Measurements from ENCODE around the gene TAF4B. TPM values are rescaled to one million over a fixed set of nuclear protein-coding genes. Genes with fewer than 3 reads are reported as not detected.

The TAF4B gene
- total and polyA plus RNA-seq, 4 donors, result 0.63 to 4.2 (median 2.3) TPM

DNA sequence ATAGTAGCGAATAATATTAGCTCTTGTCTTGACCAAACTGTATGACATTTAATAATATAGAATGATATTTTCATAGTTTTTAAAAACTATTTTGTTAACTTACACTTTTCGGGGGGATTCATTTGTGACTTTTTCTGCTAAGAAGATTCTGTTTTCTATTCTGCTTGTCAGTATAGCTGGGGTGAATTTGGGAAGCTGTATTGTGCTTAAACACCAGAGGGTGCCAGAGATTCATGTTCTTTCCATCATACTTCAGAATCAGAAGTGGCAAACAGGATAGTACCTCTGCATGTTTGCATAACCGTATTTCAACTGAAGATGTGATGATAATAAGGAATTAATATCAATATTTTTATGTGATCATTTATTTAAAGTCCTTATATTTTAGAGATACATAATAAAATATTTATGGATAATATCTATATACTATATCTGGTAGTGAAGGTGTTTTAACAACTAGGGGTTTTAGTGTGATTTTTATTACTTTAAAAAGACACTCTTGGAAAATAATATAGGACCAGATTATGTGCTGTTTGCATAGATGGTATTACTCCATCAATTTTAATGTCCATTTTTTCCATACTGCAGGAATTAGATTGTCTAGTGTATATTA lies 81.0 kb downstream of the TAF4B start:
- 44 to 47% methylated on average over 3 of the region's 3 CpGs for WGBS, 2 donors
- ATAC-seq (ENCODE audit: low FRiP score) (no peak), DNase-seq (no peak)
- Histone ChIP-seq H3K4me1 (ENCODE audit: control insufficient read depth in 1 of 2, insufficient read depth in 2 of 2, low read length in 2 of 2) (no peaks in the 10 kb centered on the region), H3K27ac (ENCODE audit: low read depth in 1 of 2, low read length in 2 of 2) (no peak overlapping the region), H3K9me3 (ENCODE audit: control insufficient read depth, low read length) (no peaks in the 10 kb centered on the region), H3K36me3 (ENCODE audit: control insufficient read depth in 1 of 2, insufficient read depth in 2 of 2, low read length in 1 of 2) (no peaks in the 10 kb centered on the region), H3K4me3 (ENCODE audit: low read length in 2 of 2) (no peak overlapping the region), H3K27me3 (ENCODE audit: control insufficient read depth in 1 of 2, insufficient read depth in 2 of 2, low read length in 1 of 2) (no peaks in the 10 kb centered on the region)
- intact Hi-C loops (cut with DNase I), result loop anchor here in 1 of 2 donors (10.0 kb wide), 2 partner anchors 238 to 348 kb away; partner anchors contain the start of gene KCTD1

- no peak overlapping the region for H3K4me3 ChIP-seq (ENCODE audit: low read length in 2 of 2)
- DNase-seq (no peak), ATAC-seq (ENCODE audit: low FRiP score) (no peak)
- no peaks in the 10 kb centered on the region for H3K27me3 ChIP-seq (ENCODE audit: control insufficient read depth in 1 of 2, insufficient read depth in 2 of 2, low read length in 1 of 2)
- H3K4me1 ChIP-seq (ENCODE audit: control insufficient read depth in 1 of 2, insufficient read depth in 2 of 2, low read length in 2 of 2), result no peaks in the 10 kb centered on the region
- 10 to 12% methylated on average over 1 of the region's 1 CpG for WGBS, 2 donors
- H3K36me3 ChIP-seq (ENCODE audit: control insufficient read depth in 1 of 2, insufficient read depth in 2 of 2, low read length in 1 of 2), result no peaks in the 10 kb centered on the region
- no peak overlapping the region for H3K27ac ChIP-seq (ENCODE audit: low read depth in 1 of 2, low read length in 2 of 2)
- intact Hi-C loops (cut with DNase I), result loop anchor here in 1 of 2 donors (10.0 kb wide), 2 partner anchors 236 to 346 kb away; partner anchors contain the start of gene KCTD1
- H3K9me3 ChIP-seq (ENCODE audit: control insufficient read depth, low read length), result no peaks in the 10 kb centered on the region
Measured at GRCh38 chr18:26309281-26309680, 83.0 kb downstream of the TAF4B start.

- intact Hi-C loops (cut with DNase I), result no loop called here
- H3K9me3 ChIP-seq (ENCODE audit: control insufficient read depth, low read length), result no peaks in the 10 kb centered on the region
- ATAC-seq (ENCODE audit: low FRiP score) (no peak), DNase-seq (no peak)
- H3K36me3 ChIP-seq (ENCODE audit: control insufficient read depth in 1 of 2, insufficient read depth in 2 of 2, low read length in 1 of 2), result no peaks in the 10 kb centered on the region
- H3K27me3 ChIP-seq (ENCODE audit: control insufficient read depth in 1 of 2, insufficient read depth in 2 of 2, low read length in 1 of 2), result no peaks in the 10 kb centered on the region
- WGBS, 2 donors, result 57 to 72% methylated on average over 1 of the region's 1 CpG
- H3K27ac ChIP-seq (ENCODE audit: low read depth in 1 of 2, low read length in 2 of 2), result no peak overlapping the region
- no peaks in the 10 kb centered on the region for H3K4me1 ChIP-seq (ENCODE audit: control insufficient read depth in 1 of 2, insufficient read depth in 2 of 2, low read length in 2 of 2)
- no peak overlapping the region for H3K4me3 ChIP-seq (ENCODE audit: low read length in 2 of 2)
Measured at GRCh38 chr18:26312199-26312598, 86.0 kb downstream of the TAF4B start.

GRCh38 chr18:26317398-26317797 lies 91.2 kb downstream of the TAF4B start:
- Histone ChIP-seq H3K9me3 (ENCODE audit: control insufficient read depth, low read length) (no peaks in the 10 kb centered on the region), H3K36me3 (ENCODE audit: control insufficient read depth in 1 of 2, insufficient read depth in 2 of 2, low read length in 1 of 2) (no peaks in the 10 kb centered on the region), H3K4me3 (ENCODE audit: low read length in 2 of 2) (no peak overlapping the region), H3K27me3 (ENCODE audit: control insufficient read depth in 1 of 2, insufficient read depth in 2 of 2, low read length in 1 of 2) (no peaks in the 10 kb centered on the region), H3K4me1 (ENCODE audit: control insufficient read depth in 1 of 2, insufficient read depth in 2 of 2, low read length in 2 of 2) (no peaks in the 10 kb centered on the region), H3K27ac (ENCODE audit: low read depth in 1 of 2, low read length in 2 of 2) (no peak overlapping the region)
- 92 to 95% methylated on average over 3 of the region's 3 CpGs for WGBS, 2 donors
- no peak for ATAC-seq (ENCODE audit: low FRiP score)
- DNase-seq, result no peak
- intact Hi-C loops (cut with DNase I), result no loop called here

GRCh38 chr18:26320686-26321085 lies 94.4 kb downstream of the TAF4B start:
- Histone ChIP-seq H3K27me3 (ENCODE audit: control insufficient read depth in 1 of 2, insufficient read depth in 2 of 2, low read length in 1 of 2) (no peaks in the 10 kb centered on the region), H3K9me3 (ENCODE audit: control insufficient read depth, low read length) (no peaks in the 10 kb centered on the region)
- ATAC-seq (ENCODE audit: low FRiP score), result no peak

GRCh38 chr18:26322890-26323653 lies 96.8 kb downstream of the TAF4B start:
- 71 to 91% methylated on average over 3 of the region's 3 CpGs for WGBS, 2 donors
- Histone ChIP-seq H3K36me3 (ENCODE audit: control insufficient read depth in 1 of 2, insufficient read depth in 2 of 2, low read length in 1 of 2) (no peaks in the 10 kb centered on the region), H3K4me1 (ENCODE audit: control insufficient read depth in 1 of 2, insufficient read depth in 2 of 2, low read length in 2 of 2) (no peaks in the 10 kb centered on the region), H3K9me3 (ENCODE audit: control insufficient read depth, low read length) (no peaks in the 10 kb centered on the region), H3K27me3 (ENCODE audit: control insufficient read depth in 1 of 2, insufficient read depth in 2 of 2, low read length in 1 of 2) (no peaks in the 10 kb centered on the region), H3K4me3 (ENCODE audit: low read length in 2 of 2) (no peak overlapping the region), H3K27ac (ENCODE audit: low read depth in 1 of 2, low read length in 2 of 2) (no peak overlapping the region)
- intact Hi-C loops (cut with DNase I), result no loop called here
- DNase-seq (no peak), ATAC-seq (ENCODE audit: low FRiP score) (no peak)

More at GRCh38 chr18:26320686-26321085, 94.4 kb downstream of the TAF4B start:
- Histone ChIP-seq H3K4me3 (ENCODE audit: low read length in 2 of 2) (no peak overlapping the region), H3K27ac (ENCODE audit: low read depth in 1 of 2, low read length in 2 of 2) (no peak overlapping the region), H3K4me1 (ENCODE audit: control insufficient read depth in 1 of 2, insufficient read depth in 2 of 2, low read length in 2 of 2) (no peaks in the 10 kb centered on the region), H3K36me3 (ENCODE audit: control insufficient read depth in 1 of 2, insufficient read depth in 2 of 2, low read length in 1 of 2) (no peaks in the 10 kb centered on the region)
- DNase-seq, result no peak
- intact Hi-C loops (cut with DNase I), result no loop called here
- 91 to 94% methylated on average over 1 of the region's 1 CpG for WGBS, 2 donors

DNA sequence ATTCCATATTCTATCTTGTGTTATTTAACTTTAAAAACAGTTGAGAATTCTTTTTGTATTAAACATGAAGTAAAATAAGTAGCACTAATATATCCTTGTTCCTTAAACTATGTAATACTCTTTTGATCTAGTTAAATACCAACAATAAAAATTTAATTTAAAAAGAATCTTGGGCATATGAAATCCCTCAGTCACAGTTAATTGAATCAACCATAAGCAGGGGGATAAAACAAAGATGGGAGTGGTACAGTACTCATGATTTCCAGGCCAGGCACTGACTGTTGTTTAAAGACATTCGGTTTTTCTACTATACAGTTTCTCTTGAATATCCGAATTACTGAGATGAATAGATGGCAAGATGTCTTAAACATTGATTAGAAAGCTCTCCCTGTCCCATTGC lies 99.5 kb downstream of the TAF4B start:
- Histone ChIP-seq H3K4me3 (ENCODE audit: low read length in 2 of 2) (no peak overlapping the region), H3K27ac (ENCODE audit: low read depth in 1 of 2, low read length in 2 of 2) (no peak overlapping the region), H3K27me3 (ENCODE audit: control insufficient read depth in 1 of 2, insufficient read depth in 2 of 2, low read length in 1 of 2) (no peaks in the 10 kb centered on the region), H3K36me3 (ENCODE audit: control insufficient read depth in 1 of 2, insufficient read depth in 2 of 2, low read length in 1 of 2) (peaks cover 0 to 1% of the 10 kb centered on the region in 2 donors), H3K9me3 (ENCODE audit: control insufficient read depth, low read length) (no peaks in the 10 kb centered on the region), H3K4me1 (ENCODE audit: control insufficient read depth in 1 of 2, insufficient read depth in 2 of 2, low read length in 2 of 2) (no peaks in the 10 kb centered on the region)
- intact Hi-C loops (cut with DNase I), result no loop called here
- DNase-seq (no peak), ATAC-seq (ENCODE audit: low FRiP score) (no peak)
- WGBS, 2 donors, result 85 to 88% methylated on average over 2 of the region's 2 CpGs

DNA sequence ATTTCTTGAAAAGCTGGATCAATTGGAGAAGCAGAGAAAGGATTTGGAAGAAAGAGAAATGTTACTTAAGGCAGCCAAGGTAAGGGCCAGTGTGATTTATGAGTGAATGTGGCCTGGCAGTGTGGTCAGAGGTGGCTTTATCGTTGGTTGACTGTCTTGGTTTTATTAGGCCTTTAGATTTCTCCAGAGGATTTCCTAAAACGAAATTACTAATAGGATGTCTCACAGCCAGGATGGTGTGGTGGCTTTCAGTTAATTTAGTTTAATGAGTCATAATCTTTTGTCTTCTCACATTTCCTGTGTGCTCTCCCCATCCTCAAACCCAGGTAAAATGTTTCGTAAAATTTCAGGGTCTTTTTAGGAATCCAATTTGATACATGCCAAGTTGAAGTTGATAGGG lies 100.8 kb downstream of the TAF4B start:
- no peaks in the 10 kb centered on the region for H3K9me3 ChIP-seq (ENCODE audit: control insufficient read depth, low read length)
- ATAC-seq (ENCODE audit: low FRiP score) (no peak), DNase-seq (no peak)
- H3K4me3 ChIP-seq (ENCODE audit: low read length in 2 of 2), result no peak overlapping the region
- peaks cover 0 to 1% of the 10 kb centered on the region in 2 donors for H3K36me3 ChIP-seq (ENCODE audit: control insufficient read depth in 1 of 2, insufficient read depth in 2 of 2, low read length in 1 of 2)
- no peaks in the 10 kb centered on the region for H3K4me1 ChIP-seq (ENCODE audit: control insufficient read depth in 1 of 2, insufficient read depth in 2 of 2, low read length in 2 of 2)
- intact Hi-C loops (cut with DNase I), result no loop called here
- H3K27ac ChIP-seq (ENCODE audit: low read depth in 1 of 2, low read length in 2 of 2), result no peak overlapping the region
- H3K27me3 ChIP-seq (ENCODE audit: control insufficient read depth in 1 of 2, insufficient read depth in 2 of 2, low read length in 1 of 2), result no peaks in the 10 kb centered on the region
- 71 to 73% methylated on average over 3 of the region's 3 CpGs for WGBS, 2 donors

DNA sequence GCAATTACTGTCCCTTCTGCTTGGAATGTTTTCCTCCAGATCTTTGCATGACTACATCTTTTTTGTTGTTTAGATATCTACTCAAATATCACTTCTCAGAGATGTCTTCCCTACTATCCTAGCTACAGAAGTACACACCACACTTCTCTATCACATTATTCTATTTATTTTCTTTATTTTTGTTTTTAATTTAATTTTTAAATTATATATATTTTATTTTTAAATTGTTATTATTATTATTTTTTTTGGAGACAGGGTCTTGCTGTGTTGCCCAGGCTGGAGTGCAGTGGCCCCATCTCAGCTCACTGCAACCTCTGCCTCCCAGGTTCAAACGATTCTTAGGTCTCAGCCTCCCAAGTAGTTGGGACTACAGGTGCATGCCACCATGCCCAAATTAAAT lies 106.7 kb downstream of the TAF4B start:
- intact Hi-C loops (cut with DNase I), result no loop called here
- Histone ChIP-seq H3K4me1 (ENCODE audit: control insufficient read depth in 1 of 2, insufficient read depth in 2 of 2, low read length in 2 of 2) (peaks cover 0 to 1% of the 10 kb centered on the region in 2 donors), H3K27ac (ENCODE audit: low read depth in 1 of 2, low read length in 2 of 2) (no peak overlapping the region), H3K9me3 (ENCODE audit: control insufficient read depth, low read length) (no peaks in the 10 kb centered on the region), H3K27me3 (ENCODE audit: control insufficient read depth in 1 of 2, insufficient read depth in 2 of 2, low read length in 1 of 2) (no peaks in the 10 kb centered on the region), H3K4me3 (ENCODE audit: low read length in 2 of 2) (no peak overlapping the region), H3K36me3 (ENCODE audit: control insufficient read depth in 1 of 2, insufficient read depth in 2 of 2, low read length in 1 of 2) (peaks cover 0 to 1% of the 10 kb centered on the region in 2 donors)
- 91 to 92% methylated on average over 1 of the region's 1 CpG for WGBS, 2 donors
- DNase-seq (no peak), ATAC-seq (ENCODE audit: low FRiP score) (no peak)

Data from aorta (tissue), 5 donors.